IMR-90 (cell line): ENCODE results near the gene GAS2L3. TPM values are rescaled to one million over a fixed set of nuclear protein-coding genes. Genes with fewer than 3 reads are reported as not detected.
"Not testable (repeated sequence)": the region's sequence is repeated elsewhere in the genome, so short reads cannot be mapped to it uniquely, and the experiment has no call there.

ENCODE experiments used
- ATAC-seq: fragments of 200-7000 bp; cut with Tn5 transposase; 2 replicates; pipeline ENCODE4 v1.9.1; 2020; ENCODE audit warnings: low read depth, mild to moderate bottlenecking, moderate library complexity
- BruUV-seq: library from RNA; stranded (reverse); fragments of 400-500 nt; replicated peaks from 2 replicates; lab custom pipeline; 2021; lab: Mats Ljungman, UMichigan
- CTCF ChIA-PET: fragments of 300-600 bp; formaldehyde crosslinking; extraction: SDS; loops from one replicate; lab custom pipeline; 2021; ENCODE audit warnings: antibody characterized with exemption; lab: Yijun Ruan, JAX
- POLR2A ChIA-PET: fragments of 300-600 bp; sonication (Branson Sonifier 250); formaldehyde crosslinking; loops from one replicate; lab custom pipeline; 2022; ENCODE audit warnings: antibody characterized with exemption; ENCODE audit not compliant: unreplicated experiment; lab: Charles Lee
- DNase-seq: peaks from one replicate; pipeline ENCODE4 v3.0.0; 2013
- H2AFZ ChIP-seq: replicated peaks from 2 replicates; pipeline ENCODE3; 2013; ENCODE audit warnings: low read length, mild to moderate bottlenecking; ENCODE audit not compliant: poor library complexity
- H2AK5ac ChIP-seq: 2 replicates; pipeline ENCODE4 v1.6.1; 2013; ENCODE audit warnings: low read depth, low read length, inconsistent platforms
- H2AK9ac ChIP-seq: replicated peaks from 2 replicates; pipeline ENCODE3; 2013; ENCODE audit warnings: mild to moderate bottlenecking, low read depth, low read length, moderate library complexity; ENCODE audit not compliant: poor library complexity
- H2BK120ac ChIP-seq: 2 replicates; pipeline ENCODE4 v1.6.1; 2013; ENCODE audit warnings: low read depth, low read length, inconsistent platforms
- H2BK15ac ChIP-seq: 3 replicates; pipeline ENCODE4 v1.6.1; 2013; ENCODE audit warnings: low read depth, low read length, inconsistent platforms
- H2BK20ac ChIP-seq: 2 replicates; pipeline ENCODE4 v1.6.1; 2013; ENCODE audit warnings: low read depth, mild to moderate bottlenecking, inconsistent platforms, low read length, moderate library complexity
- H2BK5ac ChIP-seq: 2 replicates; pipeline ENCODE4 v1.6.1; 2013; ENCODE audit warnings: mild to moderate bottlenecking, low read depth, low read length, inconsistent platforms; ENCODE audit not compliant: poor library complexity, severe bottlenecking
- H3K14ac ChIP-seq: replicated peaks from 2 replicates; pipeline ENCODE4 v1.6.1; 2013; ENCODE audit warnings: low read depth, low read length, inconsistent platforms
- H3K18ac ChIP-seq: 2 replicates; pipeline ENCODE4 v1.6.1; 2013; ENCODE audit warnings: low read depth, low read length, control low read depth
- H3K23ac ChIP-seq: 2 replicates; pipeline ENCODE4 v1.6.1; 2013; ENCODE audit warnings: low read depth, low read length, inconsistent platforms
- H3K27ac ChIP-seq: 2 replicates; pipeline ENCODE4 v1.5.1; 2013; ENCODE audit warnings: mild to moderate bottlenecking, control low read depth, low read length; ENCODE audit not compliant: insufficient read depth
- H3K27me3 ChIP-seq: 2 replicates; pipeline ENCODE4 v1.6.1; 2013; ENCODE audit warnings: low read length; ENCODE audit not compliant: control insufficient read depth, insufficient read depth
- H3K36me3 ChIP-seq: 2 replicates; pipeline ENCODE4 v1.6.1; 2013; ENCODE audit warnings: low read length, mixed read lengths; ENCODE audit not compliant: control insufficient read depth, insufficient read depth
- H3K4ac ChIP-seq: 2 replicates; pipeline ENCODE4 v1.6.1; 2013; ENCODE audit warnings: low read depth, low read length, inconsistent platforms
- H3K4me1 ChIP-seq: 2 replicates; pipeline ENCODE4 v1.6.1; 2013; ENCODE audit warnings: low read length, mixed read lengths; ENCODE audit not compliant: control insufficient read depth, insufficient read depth
- H3K4me2 ChIP-seq: 2 replicates; pipeline ENCODE4 v1.6.1; 2013; ENCODE audit warnings: low read depth, mild to moderate bottlenecking, control low read depth, low read length, moderate library complexity
- H3K4me3 ChIP-seq: 2 replicates; pipeline ENCODE4 v1.5.1; 2013; ENCODE audit warnings: low read depth, mild to moderate bottlenecking, control low read depth, low read length, moderate library complexity; ENCODE audit not compliant: insufficient read depth
- H3K56ac ChIP-seq: 2 replicates; pipeline ENCODE4 v1.6.1; 2013; ENCODE audit warnings: low read length, inconsistent platforms; ENCODE audit not compliant: insufficient read depth; ENCODE audit errors: extremely low read depth
- H3K79me1 ChIP-seq, 2 experiments: 2 replicates each; pipeline ENCODE4 v1.6.1; 2013; ENCODE audit warnings: low read length in 2 of 2, inconsistent platforms in 1 of 2, low read depth in 1 of 2
- H3K9ac ChIP-seq: 2 replicates; pipeline ENCODE4 v1.6.1; 2013; ENCODE audit warnings: low read depth, low read length, control low read depth
- H3K9me1 ChIP-seq: 2 replicates; pipeline ENCODE4 v1.6.1; 2013; ENCODE audit warnings: low read length, inconsistent platforms; ENCODE audit not compliant: insufficient read depth
- H3K9me3 ChIP-seq: 2 replicates; pipeline ENCODE4 v1.6.1; 2013; ENCODE audit warnings: low read length; ENCODE audit not compliant: control insufficient read depth, insufficient read depth
- H4K20me1 ChIP-seq: 2 replicates; pipeline ENCODE4 v1.6.1; 2013; ENCODE audit warnings: low read length, inconsistent platforms; ENCODE audit not compliant: insufficient read depth
- H4K5ac ChIP-seq: 2 replicates; pipeline ENCODE4 v1.6.1; 2013; ENCODE audit warnings: mild to moderate bottlenecking, low read depth, low read length, control low read depth
- H4K8ac ChIP-seq, 2 experiments: 2 replicates each; pipeline ENCODE4 v1.6.1; 2013; ENCODE audit warnings: low read depth in 2 of 2, low read length in 2 of 2, control low read depth in 1 of 2, inconsistent platforms in 1 of 2
- H4K91ac ChIP-seq: 2 replicates; pipeline ENCODE4 v1.6.1; 2013; ENCODE audit warnings: low read depth, low read length, inconsistent platforms; ENCODE audit not compliant: insufficient read depth
- WGBS, 2 experiments: methylation state at CpG; one replicate each; pipeline versions ENCODE4 v1.1.5 to v1.1.7; 2013; ENCODE audit warnings: missing lambda C conversion rate in 2 of 2; ENCODE audit not compliant: insufficient read length in 1 of 2; ENCODE audit errors: extremely low coverage in 2 of 2; 5-methylcytosine and 5-hydroxymethylcytosine counted together
- dilution Hi-C: fragments of 300-500 bp; cut with HindIII; formaldehyde crosslinking; loops from one replicate; pipeline ENCODE4 v1.14.3; 2018; ENCODE audit warnings: low sequenced_read_pairs; ENCODE audit not compliant: unreplicated experiment
- in situ Hi-C: fragments of 300-500 bp; cut with MboI; formaldehyde crosslinking; loops from 3 replicates; pipeline ENCODE4 v1.14.3; 2019; ENCODE audit warnings: low sequenced_read_pairs, inconsistent platforms, mixed read lengths
- intact Hi-C: fragments of 100-400 bp; cut with micrococcal nuclease; formaldehyde crosslinking; loops from 2 replicates; pipeline ENCODE4 v1.10.0; 2022
- polyA plus RNA-seq, 3 experiments: library from polyadenylated mRNA; depleted of rRNA; stranded (reverse); fragments of >200 nt; gene quantifications; 2 replicates each; pipeline ENCODE4 v1.2.3, GENCODE V29; 2012; ENCODE audit warnings: low replicate concordance in 1 of 3
- total RNA-seq: library from RNA; depleted of rRNA; stranded (reverse); fragments of >200 nt; gene quantifications from 2 replicates; pipeline ENCODE4 v1.2.3, GENCODE V29; 2012

The GAS2L3 gene
- total and polyA plus RNA-seq, 2 of the 4 experiments (the other 2 are of a cell fraction): 5.2 to 15.6 TPM

- H3K4me1 ChIP-seq, H2BK120ac ChIP-seq, H3K23ac ChIP-seq, H3K14ac ChIP-seq, DNase-seq, H3K56ac ChIP-seq, H4K8ac ChIP-seq, H3K4me2 ChIP-seq, H3K27ac ChIP-seq, in situ Hi-C loops, H4K20me1 ChIP-seq, H3K4ac ChIP-seq, H3K18ac ChIP-seq, H3K36me3 ChIP-seq, H4K91ac ChIP-seq, ATAC-seq, H2BK20ac ChIP-seq, H4K5ac ChIP-seq, H3K9me1 ChIP-seq, H3K9ac ChIP-seq, H2AFZ ChIP-seq, H2AK5ac ChIP-seq, H3K27me3 ChIP-seq, dilution Hi-C loops, intact Hi-C loops, H2BK5ac ChIP-seq, BruUV-seq, H3K4me3 ChIP-seq, POLR2A ChIA-PET, CTCF ChIA-PET, H2AK9ac ChIP-seq, H2BK15ac ChIP-seq, H3K9me3 ChIP-seq: not testable (repeated sequence)
- H3K79me1 ChIP-seq: peaks cover 11 to 18% of the 10 kb centered on the region in 2 experiments; a peak in 3 of 4 replicates
- no CpG with 5 or more reads among the region's 1 CpG for WGBS, 2 experiments
Measured at GRCh38 chr12:100602997-100603396, 29.5 kb downstream of the GAS2L3 start.
